PFSK-1 (cell line): ENCODE data around the gene CKAP2L.

ENCODE experiments used
- FOXP2 ChIP-seq: optimal IDR thresholded peaks from 2 replicates; pipeline ENCODE3; 2011; ENCODE audit warnings: borderline replicate concordance, control low read depth, inconsistent platforms; ENCODE audit not compliant: insufficient read depth; ENCODE audit errors: extremely low read length, extremely low read depth
- POLR2AphosphoS5 ChIP-seq: IDR thresholded peaks from 2 replicates; pipeline ENCODE4 v1.6.1; 2012; ENCODE audit warnings: low read depth, mild to moderate bottlenecking, control low read depth, low read length, moderate library complexity
- SIN3A ChIP-seq: IDR thresholded peaks from 2 replicates; pipeline ENCODE4 v1.6.1; 2012; ENCODE audit warnings: mild to moderate bottlenecking, low read length, moderate library complexity, borderline replicate concordance; ENCODE audit not compliant: insufficient read depth
- TAF1 ChIP-seq: IDR thresholded peaks from 2 replicates; pipeline ENCODE4 v1.6.1; 2012; ENCODE audit warnings: low read length, control low read depth, borderline replicate concordance; ENCODE audit not compliant: insufficient read depth
- TF ChIP-seq, protein P1 (sequence below), 2 experiments: IDR thresholded peaks; 2 replicates each; pipeline versions ENCODE4 v1.6.1 to v1.8.0; 2011 to 2012; ENCODE audit warnings: low read depth in 2 of 2, low read length in 2 of 2, control low read depth in 1 of 2, inconsistent platforms in 1 of 2, mild to moderate bottlenecking in 1 of 2, moderate library complexity in 1 of 2; ENCODE audit not compliant: insufficient read depth in 1 of 2

CKAP2L gene

GRCh38 chr2:112724591-112725525 is 39.6 kb downstream of the CKAP2L start:
- TF ChIP-seq TAF1 = no peak
- TF ChIP-seq FOXP2 = no peak
- no peak for TF ChIP-seq SIN3A
- no peak for TF ChIP-seq POLR2AphosphoS5
- TF ChIP-seq, protein P1, sequence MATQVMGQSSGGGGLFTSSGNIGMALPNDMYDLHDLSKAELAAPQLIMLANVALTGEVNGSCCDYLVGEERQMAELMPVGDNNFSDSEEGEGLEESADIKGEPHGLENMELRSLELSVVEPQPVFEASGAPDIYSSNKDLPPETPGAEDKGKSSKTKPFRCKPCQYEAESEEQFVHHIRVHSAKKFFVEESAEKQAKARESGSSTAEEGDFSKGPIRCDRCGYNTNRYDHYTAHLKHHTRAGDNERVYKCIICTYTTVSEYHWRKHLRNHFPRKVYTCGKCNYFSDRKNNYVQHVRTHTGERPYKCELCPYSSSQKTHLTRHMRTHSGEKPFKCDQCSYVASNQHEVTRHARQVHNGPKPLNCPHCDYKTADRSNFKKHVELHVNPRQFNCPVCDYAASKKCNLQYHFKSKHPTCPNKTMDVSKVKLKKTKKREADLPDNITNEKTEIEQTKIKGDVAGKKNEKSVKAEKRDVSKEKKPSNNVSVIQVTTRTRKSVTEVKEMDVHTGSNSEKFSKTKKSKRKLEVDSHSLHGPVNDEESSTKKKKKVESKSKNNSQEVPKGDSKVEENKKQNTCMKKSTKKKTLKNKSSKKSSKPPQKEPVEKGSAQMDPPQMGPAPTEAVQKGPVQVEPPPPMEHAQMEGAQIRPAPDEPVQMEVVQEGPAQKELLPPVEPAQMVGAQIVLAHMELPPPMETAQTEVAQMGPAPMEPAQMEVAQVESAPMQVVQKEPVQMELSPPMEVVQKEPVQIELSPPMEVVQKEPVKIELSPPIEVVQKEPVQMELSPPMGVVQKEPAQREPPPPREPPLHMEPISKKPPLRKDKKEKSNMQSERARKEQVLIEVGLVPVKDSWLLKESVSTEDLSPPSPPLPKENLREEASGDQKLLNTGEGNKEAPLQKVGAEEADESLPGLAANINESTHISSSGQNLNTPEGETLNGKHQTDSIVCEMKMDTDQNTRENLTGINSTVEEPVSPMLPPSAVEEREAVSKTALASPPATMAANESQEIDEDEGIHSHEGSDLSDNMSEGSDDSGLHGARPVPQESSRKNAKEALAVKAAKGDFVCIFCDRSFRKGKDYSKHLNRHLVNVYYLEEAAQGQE (IDR thresholded peaks at IDR 0.05; ENCODE audit: insufficient read depth in 1 of 2, low read depth in 2 of 2, low read length in 2 of 2) = no peak

- TF ChIP-seq, protein P1 (IDR thresholded peaks at IDR 0.05; ENCODE audit: insufficient read depth in 1 of 2, low read depth in 2 of 2, low read length in 2 of 2) = no peak
- no peak for TF ChIP-seq POLR2AphosphoS5
- no peak for TF ChIP-seq TAF1
- TF ChIP-seq SIN3A = no peak
- TF ChIP-seq FOXP2 = no peak
These were observed 40.4 kb downstream of the CKAP2L start for GRCh38 chr2:112723995-112724394.

DNA sequence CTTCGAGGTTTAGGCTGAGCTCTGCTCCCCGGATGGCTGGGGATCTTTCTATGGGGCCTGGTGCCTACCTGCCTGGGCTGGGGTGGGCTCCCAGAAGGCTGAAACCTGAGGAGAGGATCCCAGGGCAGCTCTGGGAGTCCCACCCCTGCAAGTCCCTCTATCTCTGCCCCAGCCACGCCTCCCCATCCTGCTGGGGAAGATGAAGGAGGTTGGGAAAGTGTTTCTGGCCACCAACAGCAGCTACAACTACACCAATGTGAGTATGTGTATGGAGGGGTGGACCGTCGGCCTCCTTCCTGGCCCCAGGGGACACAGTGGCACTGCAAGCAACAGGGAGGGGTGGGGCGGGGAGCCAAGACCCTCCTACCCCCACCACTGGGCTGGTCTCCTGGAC is 40.9 kb downstream of the CKAP2L start:
- TF ChIP-seq SIN3A (no peak), POLR2AphosphoS5 (no peak), FOXP2 (no peak), TAF1 (no peak)
- TF ChIP-seq, protein P1 (IDR thresholded peaks at IDR 0.05; ENCODE audit: insufficient read depth in 1 of 2, low read depth in 2 of 2, low read length in 2 of 2) = no peak

GRCh38 chr2:112722816-112723546 is 41.4 kb downstream of the CKAP2L start:
- no peak for TF ChIP-seq TAF1
- TF ChIP-seq SIN3A = no peak
- TF ChIP-seq POLR2AphosphoS5 = no peak
- TF ChIP-seq FOXP2 = no peak
- TF ChIP-seq, protein P1 (IDR thresholded peaks at IDR 0.05; ENCODE audit: insufficient read depth in 1 of 2, low read depth in 2 of 2, low read length in 2 of 2) = no peak
